Measurements from ENCODE around the gene RSAD1.

Gene RSAD1
- total RNA-seq = 2.3 to 35.0 (median 20.4) reads per million in 18 experiments

DNA sequence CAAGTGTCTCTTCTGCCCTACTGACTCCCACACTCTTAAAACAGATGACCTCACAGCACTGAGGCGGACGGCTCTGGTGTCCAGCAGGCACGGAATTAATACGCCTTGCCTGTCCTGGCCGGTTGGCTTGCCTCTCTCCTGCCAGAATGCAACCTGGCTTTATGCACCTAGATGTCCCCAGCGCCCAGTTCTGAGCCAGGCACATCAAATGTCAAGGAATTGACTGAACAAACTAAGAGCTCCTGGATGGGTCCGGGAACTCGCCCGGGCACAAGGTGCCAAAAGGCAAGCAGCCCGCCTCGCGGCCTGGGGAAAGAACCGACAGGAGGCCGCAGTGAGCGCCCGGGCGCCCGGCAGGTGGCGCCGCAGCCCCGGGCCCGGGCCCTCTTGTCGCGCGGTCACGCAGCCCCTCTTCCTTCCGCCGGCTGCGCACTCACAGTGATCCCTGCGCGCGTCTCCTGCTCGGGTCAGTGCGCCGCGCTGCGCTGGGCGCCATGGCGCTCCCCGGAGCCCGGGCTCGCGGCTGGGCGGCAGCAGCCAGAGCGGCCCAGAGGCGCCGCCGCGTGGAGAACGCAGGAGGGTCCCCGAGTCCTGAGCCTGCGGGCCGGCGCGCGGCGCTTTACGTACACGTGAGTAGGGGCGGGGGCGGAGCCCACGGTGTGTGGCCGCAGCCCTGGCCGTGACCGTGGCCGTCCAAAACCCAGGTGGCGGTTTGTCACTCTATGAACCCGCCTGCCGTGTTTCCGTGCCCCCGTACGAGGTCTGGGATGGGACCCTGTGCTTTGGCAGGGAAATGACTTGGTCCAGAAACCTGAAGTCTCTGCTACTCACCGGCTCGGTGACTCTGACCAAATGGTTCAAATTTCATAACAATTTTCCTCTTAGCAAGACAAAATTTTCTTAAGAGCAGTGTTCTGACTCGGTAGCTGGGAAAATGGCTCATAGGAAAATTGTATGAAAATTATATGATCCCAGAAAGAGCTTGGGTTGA, at the start of gene RSAD1:
RSAD1 (plus strand) TSS at position 470 of the 991 bp plus-strand sequence; CDS start at position 495, 25 bp downstream.
- DNase-seq = peak; percentile 88 to 92

DNA sequence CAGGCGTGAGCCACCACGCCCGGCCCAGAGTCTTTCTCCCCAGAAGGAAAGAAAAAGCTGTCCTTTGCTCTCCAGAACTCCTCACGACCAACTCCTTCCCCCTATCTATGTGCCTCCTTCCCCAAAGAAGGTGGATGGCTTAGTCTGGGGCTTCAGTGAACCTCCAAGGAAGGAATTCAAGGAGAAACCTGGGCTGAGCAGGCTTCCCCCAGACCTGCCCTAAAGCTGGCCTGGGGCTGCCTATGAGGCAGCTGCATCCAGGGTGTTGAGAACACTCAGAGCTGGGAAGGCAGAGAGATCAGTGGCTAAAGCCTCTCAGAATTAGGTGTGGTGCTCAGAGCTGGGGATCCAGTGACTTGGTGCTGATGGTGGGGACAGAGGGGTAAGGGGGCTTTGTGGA, 48.9 kb upstream of the RSAD1 start:
- no peak for DNase-seq

DNA sequence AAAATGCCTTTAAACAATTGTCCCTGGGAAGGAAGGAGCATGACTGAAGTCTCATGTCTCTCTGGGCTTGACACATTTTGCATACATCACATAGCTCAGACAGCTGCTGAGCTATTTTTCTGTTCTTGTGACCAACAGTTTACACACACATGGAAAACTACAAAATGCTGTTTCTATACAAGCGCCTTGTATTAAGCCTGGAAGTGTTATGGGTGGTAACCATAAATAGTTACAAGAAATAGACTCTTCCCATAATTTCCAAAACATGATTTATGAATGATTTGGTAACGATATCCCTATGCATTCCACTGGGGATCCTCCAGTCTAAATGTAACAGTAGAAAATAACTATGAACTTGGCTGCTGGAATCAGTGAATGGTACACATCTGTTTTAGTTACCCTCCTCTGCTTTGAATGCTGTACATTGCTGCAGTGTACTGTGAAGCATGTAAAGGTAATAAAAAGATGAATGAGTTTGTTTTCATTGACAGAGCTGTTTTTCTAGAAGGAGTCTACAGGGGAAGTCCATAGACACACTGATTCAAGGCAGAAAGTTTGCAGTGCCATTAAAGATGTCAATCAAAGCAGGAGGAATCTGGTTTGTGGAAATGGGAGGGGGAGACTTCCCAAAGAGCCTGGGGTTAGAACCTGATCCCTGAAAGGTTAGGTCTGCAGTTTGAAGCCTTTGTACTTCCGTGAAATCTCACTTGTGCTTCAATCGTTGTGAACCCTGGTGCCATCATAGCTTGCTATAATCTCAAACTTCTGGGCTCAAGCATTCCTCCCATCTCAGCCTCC, 47.6 kb upstream of the RSAD1 start:
- DNase-seq = no peak

DNA sequence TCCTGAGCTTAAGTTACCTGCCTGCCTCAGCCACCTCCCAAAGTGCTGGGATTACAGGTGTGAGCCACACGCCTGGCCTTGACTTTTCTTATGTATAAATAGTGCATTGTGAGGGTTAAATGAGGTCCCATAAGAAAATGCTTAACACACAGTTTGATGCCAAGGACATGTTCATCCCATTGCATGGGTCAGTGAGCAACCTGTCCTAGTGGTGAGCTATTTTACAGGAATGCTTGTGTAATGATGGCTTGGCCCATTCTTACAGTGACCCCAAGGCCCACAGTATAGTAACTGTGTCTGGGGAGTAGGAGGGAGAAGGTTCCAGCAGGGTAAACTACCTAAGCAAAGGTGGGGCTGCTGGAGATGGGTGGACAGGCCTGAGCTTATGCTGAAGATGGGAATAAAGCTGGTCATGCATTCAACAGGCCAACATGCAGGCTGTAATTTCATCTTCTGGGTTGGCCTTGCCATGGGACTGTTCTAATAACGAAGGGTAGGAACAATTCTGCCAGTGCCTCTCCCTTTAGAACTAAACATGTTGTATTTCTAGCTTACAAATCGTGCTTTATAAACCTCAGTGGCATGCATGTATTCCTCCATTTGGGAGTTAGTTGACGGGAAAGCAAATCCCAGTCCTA, 46.4 kb upstream of the RSAD1 start:
- DNase-seq = no peak

DNA sequence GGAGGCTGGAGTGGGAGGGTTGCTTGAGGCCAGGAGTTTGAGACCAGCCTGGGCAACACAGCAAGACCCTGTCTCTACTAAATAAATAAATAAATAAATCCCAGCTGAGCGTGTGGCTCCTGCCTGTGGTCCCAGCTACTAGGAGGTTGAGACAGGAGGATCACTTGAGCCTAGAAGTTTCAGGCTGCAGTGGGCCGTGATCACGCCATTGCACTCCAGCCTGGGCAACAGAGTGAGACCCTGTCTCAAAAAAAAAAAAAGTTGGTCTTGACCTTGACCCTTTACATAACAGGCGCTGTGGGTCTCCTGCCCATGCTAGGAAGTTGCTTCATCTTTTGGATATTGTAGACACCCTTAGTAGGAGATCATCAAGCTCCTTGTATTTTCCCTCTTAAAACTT, 41.3 kb upstream of the RSAD1 start:
- DNase-seq = no peak

DNA sequence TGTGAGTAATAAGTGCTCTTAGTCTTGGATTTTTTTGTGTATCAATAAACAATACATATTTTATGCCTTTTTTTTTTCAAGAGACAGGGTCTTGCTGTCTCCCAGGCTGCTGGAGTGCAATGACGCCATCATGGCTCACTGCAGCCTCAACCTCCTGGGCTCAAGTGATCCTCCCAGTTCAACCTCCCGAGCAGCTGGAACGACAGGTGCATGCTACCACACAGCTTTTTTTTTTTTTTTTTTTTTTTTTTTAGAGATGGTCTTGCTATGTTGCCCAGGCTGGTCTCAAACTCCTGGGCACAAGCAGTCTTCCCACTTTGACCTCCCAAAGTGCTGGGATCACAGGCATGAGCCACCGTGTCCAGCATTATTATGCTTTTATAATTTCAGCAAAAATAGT, 39.7 kb upstream of the RSAD1 start:
- DNase-seq = no peak

DNA sequence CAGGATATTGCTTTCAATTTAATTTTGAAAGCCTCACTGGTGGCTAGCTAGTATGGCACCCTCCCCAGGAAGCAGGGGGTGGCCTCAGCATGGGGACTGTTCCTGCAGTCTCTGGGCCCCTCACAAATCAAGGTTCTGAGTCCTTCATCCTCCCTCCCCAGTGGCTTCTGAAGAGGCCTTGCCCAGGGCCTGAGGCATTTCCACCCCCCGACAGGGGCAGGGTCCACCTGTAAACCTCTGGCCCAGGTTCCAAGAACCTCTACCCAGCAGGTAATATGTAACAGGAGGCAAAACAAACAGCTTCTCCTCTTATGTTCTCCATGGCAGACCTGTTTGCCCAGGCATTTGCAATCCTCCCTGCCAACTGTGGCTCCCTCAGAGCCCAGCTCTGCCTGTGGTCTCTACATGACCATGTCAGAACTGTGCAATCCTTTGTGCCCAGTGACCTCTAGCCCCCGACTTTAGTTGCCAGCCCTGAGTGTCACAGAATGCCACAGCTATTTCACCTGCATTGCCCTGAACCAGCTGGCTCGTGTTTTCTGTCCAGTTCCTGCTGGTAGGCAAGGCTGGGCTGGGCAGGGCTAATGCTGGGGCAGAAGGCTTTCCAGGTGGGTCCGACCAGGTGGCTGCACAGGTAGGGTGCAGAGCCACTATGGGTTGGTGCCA, 38.4 kb upstream of the RSAD1 start:
- no peak for DNase-seq

DNA sequence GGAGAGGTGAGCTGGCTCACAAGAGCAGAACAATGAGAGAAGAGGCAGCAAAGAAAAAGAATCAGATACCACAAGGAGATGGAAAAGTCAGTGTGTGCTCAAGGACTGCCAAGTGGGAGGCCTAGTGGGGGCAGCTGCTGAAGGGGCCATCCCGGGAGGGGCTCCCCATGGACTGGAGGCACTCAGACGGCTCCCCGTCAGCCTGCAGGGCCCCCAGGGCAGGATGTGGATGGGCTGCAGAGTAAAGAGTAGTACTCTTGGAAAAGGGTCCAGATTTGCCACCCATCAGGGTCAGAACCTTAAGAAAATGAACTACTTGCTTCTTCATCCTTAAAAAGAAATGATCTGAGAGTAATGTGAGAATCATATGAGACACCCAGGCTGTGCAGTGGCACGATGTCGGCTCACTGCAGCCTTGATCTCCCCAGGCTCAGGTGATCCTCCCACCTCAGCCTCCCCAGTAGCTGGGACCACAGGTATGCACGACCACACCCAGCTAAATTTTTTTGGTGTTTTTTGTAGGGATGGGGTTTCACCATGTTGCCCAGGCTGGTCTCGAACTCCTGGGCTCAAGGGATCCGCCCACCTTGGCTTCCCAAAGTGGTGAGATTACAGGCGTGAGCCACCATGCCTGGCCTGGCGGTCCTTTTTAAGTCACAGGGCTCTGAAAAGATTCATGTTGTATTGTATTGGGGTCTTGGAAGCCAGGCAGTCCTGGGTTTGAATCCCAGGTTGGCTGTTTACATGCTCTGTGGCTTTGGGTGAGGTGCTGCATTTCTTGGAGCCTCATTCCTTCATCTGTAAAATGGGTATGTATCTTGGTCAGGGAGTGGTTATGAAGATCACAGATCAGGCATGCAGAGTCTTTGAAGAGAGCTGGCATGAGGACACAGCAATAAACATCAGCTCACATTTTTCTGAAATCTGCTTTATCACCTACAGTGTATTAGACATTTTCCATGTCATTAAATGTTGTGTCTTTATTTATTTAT, 37.5 kb upstream of the RSAD1 start:
- no peak for DNase-seq

DNA sequence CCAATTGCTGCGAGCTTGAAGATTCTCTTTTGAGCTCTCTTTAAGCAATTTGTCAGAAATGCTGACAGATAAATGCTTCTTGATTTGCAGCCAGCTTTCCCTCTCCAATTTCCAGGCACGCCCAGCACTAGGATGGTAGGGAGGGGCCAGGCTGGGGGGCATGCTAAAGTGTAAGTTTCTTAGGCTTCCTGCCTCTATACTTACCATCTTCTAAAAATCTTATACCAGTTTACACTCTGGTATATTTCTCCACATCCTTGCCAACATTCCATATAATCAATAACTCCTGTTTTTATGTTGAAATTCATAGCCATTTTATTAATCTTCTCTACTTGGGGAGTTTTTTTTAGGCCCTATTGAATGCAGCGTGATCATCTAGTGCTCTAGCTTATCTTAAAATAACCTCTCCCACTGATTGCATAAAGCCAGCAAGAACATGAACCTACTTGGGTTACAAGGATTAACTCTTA, 35.1 kb upstream of the RSAD1 start:
- DNase-seq = no peak

DNA sequence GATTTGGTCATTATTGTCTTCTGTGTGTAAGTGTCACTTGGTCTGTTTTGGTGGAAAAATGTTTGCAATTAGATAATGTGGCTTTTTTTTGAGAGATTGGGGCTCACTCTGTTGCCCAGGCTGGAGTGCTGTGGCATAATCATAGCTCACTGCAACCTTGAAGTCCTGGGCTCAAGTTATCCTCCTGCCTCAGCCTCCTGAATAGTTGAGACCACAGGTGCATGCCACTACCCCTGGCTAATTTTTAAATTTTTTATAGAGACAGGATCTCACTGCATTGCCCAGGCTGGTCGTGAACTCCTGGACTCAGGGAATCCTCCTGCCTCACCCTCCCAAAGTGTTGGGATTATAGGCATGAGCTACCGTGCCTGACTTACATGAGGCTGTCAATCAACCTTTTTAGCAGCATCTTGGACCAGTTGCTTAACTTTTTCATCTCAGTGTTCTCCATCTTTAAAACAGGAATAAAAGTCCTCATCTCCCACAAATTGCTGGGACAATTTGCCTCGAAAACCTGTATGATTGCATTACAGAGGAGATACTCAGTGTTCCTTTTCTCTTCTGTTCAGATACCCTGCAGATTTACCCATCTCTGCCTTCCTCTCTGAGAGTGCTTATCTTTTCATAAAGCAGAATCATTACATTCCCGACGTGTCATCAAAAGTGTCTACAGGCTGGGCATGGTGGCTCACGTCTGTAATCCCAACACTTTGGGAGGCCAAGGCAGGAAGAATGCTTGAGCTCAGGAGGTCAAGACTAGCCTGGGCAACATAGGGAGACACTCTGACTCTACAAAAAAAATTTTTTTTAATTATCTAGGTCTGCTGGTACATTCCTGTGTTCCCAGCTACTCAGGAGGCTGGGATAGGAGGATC, 33.6 kb upstream of the RSAD1 start:
- no peak for DNase-seq

DNA sequence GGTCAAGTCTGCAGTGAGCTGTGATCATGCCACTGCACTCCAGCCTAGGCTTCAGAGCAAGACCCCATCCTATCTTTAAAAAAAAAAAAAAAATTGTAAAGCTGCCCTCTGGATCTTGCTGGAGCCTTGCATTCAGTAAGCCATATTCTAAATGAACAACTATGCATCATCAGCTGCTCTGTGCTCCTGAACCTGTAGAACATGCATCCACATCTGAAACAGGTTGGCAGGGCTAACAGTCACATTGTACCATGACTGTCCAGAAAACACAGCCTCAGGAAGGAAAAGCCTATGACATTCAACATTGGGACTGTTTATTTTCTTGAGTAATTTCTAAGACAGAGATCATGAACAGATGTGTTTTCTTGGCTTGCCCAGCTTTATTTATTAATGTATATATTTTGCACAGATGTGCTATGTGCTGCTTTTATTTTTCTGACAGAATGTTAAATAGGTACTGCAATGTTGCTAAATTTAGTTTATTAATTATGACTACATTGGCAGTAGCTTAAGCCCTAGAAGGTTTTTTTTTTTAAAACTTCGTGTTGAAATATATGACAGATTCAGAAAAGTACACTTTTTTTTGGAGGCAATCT, 32.8 kb upstream of the RSAD1 start:
- no peak for DNase-seq

DNA sequence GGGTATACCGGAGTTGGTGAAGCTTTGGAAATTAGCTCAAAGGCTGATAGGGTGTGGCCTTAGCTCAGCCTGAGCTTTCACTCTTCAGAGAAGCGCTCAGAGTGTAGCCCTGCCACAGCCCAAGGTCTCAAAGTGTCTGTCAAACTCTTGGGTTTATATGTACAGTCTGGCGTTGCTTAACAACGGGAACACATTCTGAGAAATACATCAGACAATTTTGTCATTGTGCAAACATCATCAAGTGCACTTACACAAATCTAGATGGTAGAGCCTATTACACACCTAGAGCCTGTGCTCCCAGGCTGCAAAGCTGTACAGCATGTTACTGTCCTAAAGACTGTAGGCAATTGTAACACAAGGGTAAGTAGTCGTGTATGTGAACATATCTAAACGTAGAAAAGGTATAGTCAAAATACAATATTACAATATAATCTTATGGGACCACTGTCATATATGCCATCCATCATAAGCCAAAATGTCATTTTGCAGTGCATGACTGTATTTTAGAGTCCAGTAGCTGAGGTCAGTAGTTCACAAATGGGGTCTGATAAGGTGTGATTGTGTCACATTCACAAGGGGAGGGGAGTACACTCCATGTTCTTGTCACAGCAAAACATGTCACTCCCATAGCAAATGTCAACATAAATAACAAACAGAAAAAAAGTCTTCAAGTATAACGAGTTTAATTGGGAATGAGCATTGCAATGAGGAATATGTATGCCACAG, 30.6 kb upstream of the RSAD1 start:
- no peak for DNase-seq

DNA sequence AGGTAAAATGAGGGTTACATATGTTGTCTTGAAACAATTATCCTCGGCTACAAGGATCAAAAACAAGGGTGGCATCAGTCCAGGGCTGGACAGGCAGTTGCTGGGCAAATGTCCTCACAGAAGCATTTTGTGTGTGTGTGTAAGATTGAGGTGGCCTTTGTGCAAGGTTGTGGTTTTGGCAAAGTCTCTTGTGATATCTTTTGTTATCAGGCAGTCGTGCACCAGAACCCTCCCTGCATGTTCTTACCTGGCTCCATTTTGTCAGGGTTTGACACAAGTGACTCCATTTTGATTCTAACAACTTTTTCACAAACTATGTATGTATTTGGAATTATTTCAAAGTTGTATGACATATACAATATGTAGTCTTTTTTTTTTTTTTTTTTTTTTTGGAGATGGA, 30.0 kb upstream of the RSAD1 start:
- no peak for DNase-seq

DNA sequence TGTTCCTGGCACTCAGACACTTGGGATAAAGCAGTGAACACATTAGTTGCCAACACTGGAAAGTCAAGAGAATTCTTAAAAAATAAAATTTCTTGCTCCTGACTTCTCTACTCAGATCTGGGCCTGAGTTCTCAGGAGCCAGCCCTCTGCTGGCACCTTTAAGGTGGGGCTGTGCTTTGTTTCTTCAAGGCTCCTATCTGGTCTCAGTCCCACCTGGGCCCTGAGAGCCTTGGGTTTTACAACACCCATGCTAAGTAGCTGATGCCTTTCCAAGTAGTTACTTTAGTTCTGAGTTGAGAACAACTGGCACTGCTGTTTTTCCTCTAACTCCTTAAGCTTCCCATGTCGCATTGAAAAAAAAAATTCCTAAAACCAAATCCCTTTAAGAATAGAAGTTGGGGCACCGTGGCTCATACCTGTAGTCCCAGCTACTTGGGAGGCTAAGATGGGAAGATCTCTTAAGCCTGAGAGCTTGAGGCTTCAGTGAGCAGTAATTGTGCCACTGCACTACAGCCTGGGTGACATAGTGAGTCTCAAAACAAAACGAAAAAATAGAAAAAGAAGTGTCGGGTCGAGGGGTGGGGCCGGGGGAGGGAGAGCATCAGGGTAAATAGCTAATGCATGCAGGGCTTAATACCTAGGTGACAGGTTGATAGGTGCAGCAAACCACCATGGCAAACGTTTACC, 26.6 kb upstream of the RSAD1 start:
- no peak for DNase-seq

DNA sequence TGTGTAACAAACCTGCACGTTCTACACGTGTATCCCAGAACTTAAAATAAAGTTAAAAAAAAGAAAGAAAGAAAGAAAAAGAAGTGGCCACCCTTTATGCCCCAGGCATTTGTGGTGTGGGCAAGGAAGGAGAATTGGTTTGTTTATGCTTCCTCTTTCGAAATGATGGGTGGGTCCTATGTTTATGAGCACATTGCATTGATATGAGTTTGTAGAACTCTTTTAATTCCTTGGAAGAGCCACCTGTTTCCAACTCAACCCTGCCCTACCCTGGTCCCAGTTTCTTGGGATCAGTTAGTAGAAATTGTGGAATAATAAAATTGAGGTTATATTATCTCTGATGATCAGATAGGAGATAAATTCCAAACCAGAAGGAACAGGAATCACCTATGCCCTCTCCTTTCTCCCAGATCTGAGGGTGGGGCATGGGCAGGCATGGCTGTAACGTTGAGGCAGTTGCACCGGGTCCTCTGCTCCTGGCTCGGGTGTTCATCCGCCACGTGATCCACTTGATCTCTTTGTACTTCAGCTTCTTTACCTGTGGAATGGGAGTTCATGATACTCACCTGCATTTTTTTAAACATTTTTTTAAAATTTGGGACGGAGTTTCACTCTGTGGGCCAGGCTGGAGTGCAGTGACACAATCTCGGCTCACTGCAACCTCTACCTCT, 25.9 kb upstream of the RSAD1 start:
- peak; percentile 39 to 53 for DNase-seq

DNA sequence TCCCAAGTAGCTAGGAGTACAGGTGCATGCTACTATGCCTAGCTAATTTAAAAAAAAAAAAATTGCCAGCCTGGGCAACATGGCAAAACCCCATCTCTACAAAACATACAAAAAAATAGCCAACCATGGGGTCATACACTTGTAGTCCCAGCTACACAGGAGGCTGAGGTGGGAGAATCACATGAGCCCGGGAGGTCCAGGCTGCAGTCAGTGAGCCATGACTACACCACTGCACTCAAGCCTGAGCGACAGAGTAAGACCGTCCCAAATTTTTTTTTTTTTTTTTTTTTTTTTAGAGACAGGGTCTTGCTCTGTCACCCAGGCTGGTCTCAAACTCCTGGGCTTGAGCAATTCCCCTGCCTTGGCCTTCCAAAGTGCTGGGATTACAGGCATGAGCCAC, 24.8 kb upstream of the RSAD1 start:
- DNase-seq = no peak

DNA sequence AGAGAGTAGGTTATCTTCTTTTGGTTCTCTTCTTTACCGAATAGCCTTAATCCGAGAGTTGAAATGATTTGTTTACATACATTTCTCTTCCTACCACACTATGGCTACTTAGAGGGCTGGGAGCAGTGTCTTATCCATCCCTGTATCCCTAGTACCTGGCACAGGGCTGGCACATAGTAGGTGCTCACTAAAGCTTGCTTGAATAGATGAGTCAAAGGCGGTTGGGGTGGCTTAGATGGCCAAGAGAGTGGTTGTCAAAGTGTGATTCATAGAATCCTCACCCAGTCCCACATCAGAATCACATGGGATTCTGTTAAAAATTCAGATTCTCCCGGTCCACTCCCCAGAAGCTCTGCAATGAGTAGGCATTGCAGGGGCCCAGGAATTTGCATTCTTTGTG, 21.0 kb upstream of the RSAD1 start:
- DNase-seq = no peak

DNA sequence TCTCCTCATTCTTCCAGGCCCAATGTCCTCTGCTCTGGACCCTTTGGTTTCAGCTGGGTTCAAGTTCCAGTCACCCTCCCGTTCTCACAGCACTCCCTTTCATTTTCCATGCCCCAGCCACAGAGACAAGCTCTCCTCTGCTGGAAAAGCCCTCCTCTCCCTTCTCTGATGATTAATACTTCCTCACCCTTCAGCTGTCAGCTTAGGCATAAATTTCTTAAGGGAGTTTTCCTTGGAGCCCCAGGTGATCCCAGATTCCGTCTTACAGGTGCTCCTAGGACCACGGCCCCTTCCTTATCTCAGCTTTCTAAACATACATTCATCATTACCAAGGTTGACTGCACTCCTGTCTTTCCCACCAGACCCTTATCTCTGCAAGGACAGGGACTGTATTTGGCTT, 20.4 kb upstream of the RSAD1 start:
- DNase-seq = no peak

Data from inflammatory macrophage (primary cell).